HEK293 (cell line): ENCODE data around the gene KDM3B.

Experiments used
- REPIN1 ChIP-seq: fragments of 450-650 bp; formaldehyde crosslinking; IDR thresholded peaks from 2 replicates; pipeline ENCODE4 v1.5.1; 2017; ENCODE audit warnings: missing biosample characterization, missing genetic modification characterization, low read depth
- SALL2 ChIP-seq: fragments of 450-650 bp; formaldehyde crosslinking; IDR thresholded peaks from 2 replicates; pipeline ENCODE4 v1.5.0; 2017; ENCODE audit warnings: missing biosample characterization, mild to moderate bottlenecking, missing genetic modification characterization, borderline replicate concordance
- SP2 ChIP-seq: fragments of 450-650 bp; formaldehyde crosslinking; IDR thresholded peaks from 2 replicates; pipeline ENCODE4 v1.5.1; 2016; ENCODE audit warnings: missing biosample characterization, missing genetic modification characterization
- ZBTB17 ChIP-seq: fragments of 450-650 bp; formaldehyde crosslinking; IDR thresholded peaks from 2 replicates; pipeline ENCODE4 v1.5.1; 2016; ENCODE audit warnings: missing biosample characterization, missing genetic modification characterization
- ZBTB20 ChIP-seq: fragments of 450-650 bp; formaldehyde crosslinking; IDR thresholded peaks from 2 replicates; pipeline ENCODE4 v1.5.1; 2016; ENCODE audit warnings: missing biosample characterization, missing genetic modification characterization
- ZFP3 ChIP-seq: fragments of 450-650 bp; formaldehyde crosslinking; IDR thresholded peaks from 2 replicates; pipeline ENCODE4 v1.5.1; 2016; ENCODE audit warnings: low read depth, missing biosample characterization, missing genetic modification characterization
- ZNF10 ChIP-seq: fragments of 450-650 bp; formaldehyde crosslinking; IDR thresholded peaks from 2 replicates; pipeline ENCODE4 v1.5.1; 2017; ENCODE audit warnings: missing biosample characterization, missing genetic modification characterization
- ZNF121 ChIP-seq: fragments of 450-650 bp; formaldehyde crosslinking; IDR thresholded peaks from 2 replicates; pipeline ENCODE4 v1.5.1; 2016; ENCODE audit warnings: missing biosample characterization, missing genetic modification characterization
- ZNF184 ChIP-seq: fragments of 450-650 bp; IDR thresholded peaks from 2 replicates; pipeline ENCODE4 v1.5.1; 2018; ENCODE audit warnings: missing biosample characterization, mild to moderate bottlenecking, missing genetic modification characterization
- ZNF221 ChIP-seq: fragments of 450-650 bp; formaldehyde crosslinking; IDR thresholded peaks from 2 replicates; pipeline ENCODE4 v1.5.1; 2017; ENCODE audit warnings: missing biosample characterization, missing genetic modification characterization, borderline replicate concordance
- ZNF23 ChIP-seq: fragments of 450-650 bp; formaldehyde crosslinking; IDR thresholded peaks from 2 replicates; pipeline ENCODE4 v1.5.1; 2016; ENCODE audit warnings: missing biosample characterization, missing genetic modification characterization, borderline replicate concordance
- ZNF292 ChIP-seq: fragments of 450-650 bp; formaldehyde crosslinking; IDR thresholded peaks from 2 replicates; pipeline ENCODE4 v1.5.1; 2016; ENCODE audit warnings: low read depth, missing biosample characterization, missing genetic modification characterization, borderline replicate concordance
- ZNF416 ChIP-seq: fragments of 450-650 bp; formaldehyde crosslinking; IDR thresholded peaks from 2 replicates; pipeline ENCODE4 v1.5.1; 2016; ENCODE audit warnings: missing biosample characterization, missing genetic modification characterization
- ZNF423 ChIP-seq: fragments of 450-650 bp; formaldehyde crosslinking; IDR thresholded peaks from 2 replicates; pipeline ENCODE4 v1.5.1; 2016; ENCODE audit warnings: missing biosample characterization, missing genetic modification characterization
- ZNF426 ChIP-seq: fragments of 450-650 bp; formaldehyde crosslinking; IDR thresholded peaks from 2 replicates; pipeline ENCODE4 v1.5.1; 2017; ENCODE audit warnings: missing biosample characterization, missing genetic modification characterization, mild to moderate bottlenecking, inconsistent platforms, moderate library complexity
- ZNF473 ChIP-seq: fragments of 450-650 bp; formaldehyde crosslinking; IDR thresholded peaks from 2 replicates; pipeline ENCODE4 v1.5.1; 2017; ENCODE audit warnings: missing biosample characterization, missing genetic modification characterization
- ZNF48 ChIP-seq: fragments of 450-650 bp; formaldehyde crosslinking; IDR thresholded peaks from 2 replicates; pipeline ENCODE4 v1.5.1; 2016; ENCODE audit warnings: missing biosample characterization, missing genetic modification characterization
- ZNF544 ChIP-seq: fragments of 450-650 bp; formaldehyde crosslinking; IDR thresholded peaks from 2 replicates; pipeline ENCODE4 v1.5.0; 2017; ENCODE audit warnings: missing biosample characterization, missing genetic modification characterization
- ZNF555 ChIP-seq: fragments of 450-650 bp; formaldehyde crosslinking; conservative IDR thresholded peaks from 2 replicates; pipeline ENCODE4 v1.5.1; 2017; ENCODE audit warnings: missing biosample characterization, mild to moderate bottlenecking, missing genetic modification characterization, inconsistent platforms
- ZNF600 ChIP-seq: fragments of 450-650 bp; formaldehyde crosslinking; IDR thresholded peaks from 2 replicates; pipeline ENCODE4 v1.5.1; 2016; ENCODE audit warnings: missing biosample characterization, missing genetic modification characterization
- ZNF658 ChIP-seq: fragments of 450-650 bp; formaldehyde crosslinking; IDR thresholded peaks from 2 replicates; pipeline ENCODE4; 2016; ENCODE audit warnings: missing biosample characterization, missing genetic modification characterization
- ZNF707 ChIP-seq: fragments of 450-650 bp; formaldehyde crosslinking; IDR thresholded peaks from 2 replicates; pipeline ENCODE4 v1.5.1; 2016; ENCODE audit warnings: missing biosample characterization, missing genetic modification characterization
- ZNF792 ChIP-seq: fragments of 450-650 bp; formaldehyde crosslinking; IDR thresholded peaks from 2 replicates; pipeline ENCODE4 v1.5.1; 2016; ENCODE audit warnings: missing biosample characterization, missing genetic modification characterization
- ZSCAN16 ChIP-seq: fragments of 450-650 bp; formaldehyde crosslinking; IDR thresholded peaks from 2 replicates; pipeline ENCODE4 v1.5.1; 2016; ENCODE audit warnings: missing biosample characterization, missing genetic modification characterization
- ZSCAN23 ChIP-seq: fragments of 450-650 bp; formaldehyde crosslinking; IDR thresholded peaks from 2 replicates; pipeline ENCODE4 v1.5.1; 2016; ENCODE audit warnings: missing biosample characterization, missing genetic modification characterization
- ZXDB ChIP-seq: fragments of 450-650 bp; formaldehyde crosslinking; IDR thresholded peaks from 2 replicates; pipeline ENCODE4 v1.5.1; 2016; ENCODE audit warnings: missing biosample characterization, missing genetic modification characterization
- TF ChIP-seq, protein P1 (sequence below): fragments of 450-650 bp; formaldehyde crosslinking; IDR thresholded peaks from 2 replicates; pipeline ENCODE4 v1.5.1; 2016; ENCODE audit warnings: missing biosample characterization, missing genetic modification characterization
- TF ChIP-seq, protein P2 (sequence below): fragments of 450-650 bp; formaldehyde crosslinking; IDR thresholded peaks from 2 replicates; pipeline ENCODE4 v1.5.1; 2017; ENCODE audit warnings: missing biosample characterization, missing genetic modification characterization
- TF ChIP-seq, protein P3 (sequence below): fragments of 450-650 bp; formaldehyde crosslinking; IDR thresholded peaks from 2 replicates; pipeline ENCODE4 v1.5.1; 2017; ENCODE audit warnings: missing biosample characterization, missing genetic modification characterization
- TF ChIP-seq, protein P4 (sequence below): fragments of 450-650 bp; formaldehyde crosslinking; IDR thresholded peaks from 2 replicates; pipeline ENCODE4 v1.5.1; 2016; ENCODE audit warnings: missing biosample characterization, missing genetic modification characterization
- TF ChIP-seq, protein P5 (sequence below): fragments of 450-650 bp; formaldehyde crosslinking; IDR thresholded peaks from 2 replicates; pipeline ENCODE4 v1.5.1; 2016; ENCODE audit warnings: missing biosample characterization, missing genetic modification characterization
- TF ChIP-seq, protein P6 (sequence below): fragments of 450-650 bp; formaldehyde crosslinking; IDR thresholded peaks from 2 replicates; pipeline ENCODE4 v1.5.1; 2016; ENCODE audit warnings: missing biosample characterization, missing genetic modification characterization

The KDM3B gene

DNA sequence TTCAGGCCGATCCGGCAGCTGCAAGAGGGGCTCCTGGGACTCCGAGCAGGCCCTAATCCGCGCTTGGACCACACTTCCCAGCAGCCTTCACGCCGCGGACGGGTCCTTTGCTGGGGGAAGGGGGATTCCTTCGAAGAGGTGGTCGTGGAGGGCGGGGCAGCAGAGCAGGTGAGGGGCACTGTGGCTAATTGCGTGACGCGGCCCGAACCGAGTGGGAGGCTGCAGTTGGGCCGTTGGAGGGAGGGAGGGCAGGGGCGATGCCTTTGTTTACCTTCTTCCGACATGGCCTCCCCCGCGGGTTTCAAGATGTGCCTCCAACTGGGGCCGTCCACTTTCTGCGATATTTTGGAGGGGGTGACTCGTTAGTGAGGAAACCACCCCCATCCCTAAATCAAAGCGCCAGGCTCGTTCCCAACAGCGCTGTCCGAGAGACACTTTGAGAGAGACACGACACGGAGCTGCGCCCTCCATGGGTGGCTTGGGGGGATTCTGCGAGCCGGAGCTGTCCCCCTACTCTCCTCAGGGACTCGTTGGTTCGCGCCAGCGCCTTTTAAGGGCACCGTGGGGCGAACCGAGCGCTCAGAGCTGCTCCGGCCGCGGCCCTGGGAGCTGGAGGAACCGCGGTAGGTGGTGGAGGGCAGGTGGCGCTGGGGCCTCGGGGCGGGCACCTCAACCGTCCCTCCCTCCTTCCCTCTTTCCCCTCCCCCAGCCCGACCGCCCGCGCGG, 14.6 kb upstream of the KDM3B start, which contains the start of gene FAM53C (continued):
- TF ChIP-seq ZBTB20 (tag by site-specific recombination): peak; percentile 47; the same call in 1 of the 2 replicates
- TF ChIP-seq ZNF426 (tag by site-specific recombination): no peak
- no peak for TF ChIP-seq ZNF221 (tag by site-specific recombination)
- TF ChIP-seq, protein P1, sequence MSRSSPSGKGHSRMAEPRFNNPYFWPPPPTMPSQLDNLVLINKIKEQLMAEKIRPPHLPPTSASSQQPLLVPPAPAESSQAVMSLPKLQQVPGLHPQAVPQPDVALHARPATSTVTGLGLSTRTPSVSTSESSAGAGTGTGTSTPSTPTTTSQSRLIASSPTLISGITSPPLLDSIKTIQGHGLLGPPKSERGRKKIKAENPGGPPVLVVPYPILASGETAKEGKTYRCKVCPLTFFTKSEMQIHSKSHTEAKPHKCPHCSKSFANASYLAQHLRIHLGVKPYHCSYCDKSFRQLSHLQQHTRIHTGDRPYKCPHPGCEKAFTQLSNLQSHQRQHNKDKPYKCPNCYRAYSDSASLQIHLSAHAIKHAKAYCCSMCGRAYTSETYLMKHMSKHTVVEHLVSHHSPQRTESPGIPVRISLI: no peak
- peak; percentile 74 for TF ChIP-seq SP2 (tag by site-specific recombination)
- TF ChIP-seq ZNF292: no peak
- TF ChIP-seq ZFP3 (tag by site-specific recombination): no peak
- no peak for TF ChIP-seq ZNF658 (tag by site-specific recombination)
- TF ChIP-seq ZXDB (tag by site-specific recombination): peak; percentile 71
- 0 out of 2 replicates have a peak, but pooled peaks have one; percentile 31 for TF ChIP-seq REPIN1 (tag by site-specific recombination)
- no peak for TF ChIP-seq ZNF416 (tag by site-specific recombination)
- TF ChIP-seq ZNF423 (tag by site-specific recombination): peak; percentile 88
- TF ChIP-seq ZNF48 (tag by site-specific recombination): no peak
- no peak for TF ChIP-seq ZNF792 (tag by site-specific recombination)
- TF ChIP-seq ZSCAN23: 0 out of 2 replicates have a peak, but pooled peaks have one; percentile 60
- TF ChIP-seq, protein P2, sequence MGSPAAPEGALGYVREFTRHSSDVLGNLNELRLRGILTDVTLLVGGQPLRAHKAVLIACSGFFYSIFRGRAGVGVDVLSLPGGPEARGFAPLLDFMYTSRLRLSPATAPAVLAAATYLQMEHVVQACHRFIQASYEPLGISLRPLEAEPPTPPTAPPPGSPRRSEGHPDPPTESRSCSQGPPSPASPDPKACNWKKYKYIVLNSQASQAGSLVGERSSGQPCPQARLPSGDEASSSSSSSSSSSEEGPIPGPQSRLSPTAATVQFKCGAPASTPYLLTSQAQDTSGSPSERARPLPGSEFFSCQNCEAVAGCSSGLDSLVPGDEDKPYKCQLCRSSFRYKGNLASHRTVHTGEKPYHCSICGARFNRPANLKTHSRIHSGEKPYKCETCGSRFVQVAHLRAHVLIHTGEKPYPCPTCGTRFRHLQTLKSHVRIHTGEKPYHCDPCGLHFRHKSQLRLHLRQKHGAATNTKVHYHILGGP (tag by site-specific recombination): no peak
- TF ChIP-seq ZNF555: no peak
- no peak for TF ChIP-seq ZNF184
- TF ChIP-seq, protein P3, sequence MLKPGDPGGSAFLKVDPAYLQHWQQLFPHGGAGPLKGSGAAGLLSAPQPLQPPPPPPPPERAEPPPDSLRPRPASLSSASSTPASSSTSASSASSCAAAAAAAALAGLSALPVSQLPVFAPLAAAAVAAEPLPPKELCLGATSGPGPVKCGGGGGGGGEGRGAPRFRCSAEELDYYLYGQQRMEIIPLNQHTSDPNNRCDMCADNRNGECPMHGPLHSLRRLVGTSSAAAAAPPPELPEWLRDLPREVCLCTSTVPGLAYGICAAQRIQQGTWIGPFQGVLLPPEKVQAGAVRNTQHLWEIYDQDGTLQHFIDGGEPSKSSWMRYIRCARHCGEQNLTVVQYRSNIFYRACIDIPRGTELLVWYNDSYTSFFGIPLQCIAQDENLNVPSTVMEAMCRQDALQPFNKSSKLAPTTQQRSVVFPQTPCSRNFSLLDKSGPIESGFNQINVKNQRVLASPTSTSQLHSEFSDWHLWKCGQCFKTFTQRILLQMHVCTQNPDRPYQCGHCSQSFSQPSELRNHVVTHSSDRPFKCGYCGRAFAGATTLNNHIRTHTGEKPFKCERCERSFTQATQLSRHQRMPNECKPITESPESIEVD (tag by site-specific recombination): no peak
- peak; percentile 71; the same call in 1 of the 2 replicates for TF ChIP-seq ZNF600 (tag by site-specific recombination)
- peak; percentile 76 for TF ChIP-seq ZBTB17
- TF ChIP-seq ZNF473: no peak
- no peak for TF ChIP-seq ZNF23 (tag by site-specific recombination)
- no peak for TF ChIP-seq ZNF544 (tag by site-specific recombination)
- TF ChIP-seq, protein P4, sequence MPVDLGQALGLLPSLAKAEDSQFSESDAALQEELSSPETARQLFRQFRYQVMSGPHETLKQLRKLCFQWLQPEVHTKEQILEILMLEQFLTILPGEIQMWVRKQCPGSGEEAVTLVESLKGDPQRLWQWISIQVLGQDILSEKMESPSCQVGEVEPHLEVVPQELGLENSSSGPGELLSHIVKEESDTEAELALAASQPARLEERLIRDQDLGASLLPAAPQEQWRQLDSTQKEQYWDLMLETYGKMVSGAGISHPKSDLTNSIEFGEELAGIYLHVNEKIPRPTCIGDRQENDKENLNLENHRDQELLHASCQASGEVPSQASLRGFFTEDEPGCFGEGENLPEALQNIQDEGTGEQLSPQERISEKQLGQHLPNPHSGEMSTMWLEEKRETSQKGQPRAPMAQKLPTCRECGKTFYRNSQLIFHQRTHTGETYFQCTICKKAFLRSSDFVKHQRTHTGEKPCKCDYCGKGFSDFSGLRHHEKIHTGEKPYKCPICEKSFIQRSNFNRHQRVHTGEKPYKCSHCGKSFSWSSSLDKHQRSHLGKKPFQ (tag by site-specific recombination): peak; percentile 34; the same call in 1 of the 2 replicates
- TF ChIP-seq ZSCAN16 (tag by site-specific recombination): 0 out of 2 replicates have a peak, but pooled peaks have one; percentile 32
- TF ChIP-seq, protein P5, sequence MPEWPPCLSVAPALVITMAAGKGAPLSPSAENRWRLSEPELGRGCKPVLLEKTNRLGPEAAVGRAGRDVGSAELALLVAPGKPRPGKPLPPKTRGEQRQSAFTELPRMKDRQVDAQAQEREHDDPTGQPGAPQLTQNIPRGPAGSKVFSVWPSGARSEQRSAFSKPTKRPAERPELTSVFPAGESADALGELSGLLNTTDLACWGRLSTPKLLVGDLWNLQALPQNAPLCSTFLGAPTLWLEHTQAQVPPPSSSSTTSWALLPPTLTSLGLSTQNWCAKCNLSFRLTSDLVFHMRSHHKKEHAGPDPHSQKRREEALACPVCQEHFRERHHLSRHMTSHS (tag by site-specific recombination): peak; percentile 51; the same call in 1 of the 2 replicates
- no peak for TF ChIP-seq ZNF707
- no peak for TF ChIP-seq ZNF10 (tag by site-specific recombination)
- TF ChIP-seq, protein P6, sequence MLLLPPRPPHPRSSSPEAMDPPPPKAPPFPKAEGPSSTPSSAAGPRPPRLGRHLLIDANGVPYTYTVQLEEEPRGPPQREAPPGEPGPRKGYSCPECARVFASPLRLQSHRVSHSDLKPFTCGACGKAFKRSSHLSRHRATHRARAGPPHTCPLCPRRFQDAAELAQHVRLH (tag by site-specific recombination): peak; percentile 30
- TF ChIP-seq ZNF121 (tag by site-specific recombination): no peak
- no peak for TF ChIP-seq SALL2 (tag by site-specific recombination)
